Karpas-422 (cell line): Measurements from ENCODE around the gene XPO6. TPM values are rescaled to one million over a fixed set of nuclear protein-coding genes. Genes with fewer than 3 reads are reported as not detected.
"Not testable (repeated sequence)": the region's sequence is repeated elsewhere in the genome, so short reads cannot be mapped to it uniquely, and the experiment has no call there.

Experiments used
- DNase-seq: peaks from one replicate; pipeline ENCODE4 v3.0.0-alpha.2; 2015
- H2AFZ ChIP-seq: fragments of 200-600 bp; sonication (generic); 2 replicates; pipeline ENCODE4 v1.6.1; 2014; ENCODE audit warnings: antibody characterized with exemption, low read length, mixed read lengths
- H3K27ac ChIP-seq: fragments of 200-600 bp; sonication (generic); 2 replicates; pipeline ENCODE4 v1.5.1; 2014; ENCODE audit warnings: mild to moderate bottlenecking, low read length, moderate library complexity
- H3K27me3 ChIP-seq: fragments of 200-600 bp; sonication (generic); 2 replicates; pipeline ENCODE4 v1.6.1; 2014; ENCODE audit warnings: low read length, mixed read lengths
- H3K36me3 ChIP-seq: fragments of 200-600 bp; sonication (generic); 2 replicates; pipeline ENCODE4 v1.6.1; 2014; ENCODE audit warnings: low read length, mixed read lengths; ENCODE audit not compliant: insufficient read depth
- H3K4me1 ChIP-seq: fragments of 200-600 bp; sonication (generic); 2 replicates; pipeline ENCODE4 v1.6.1; 2014; ENCODE audit warnings: mild to moderate bottlenecking, low read length, mixed read lengths
- H3K4me2 ChIP-seq: fragments of 200-600 bp; sonication (generic); 2 replicates; pipeline ENCODE4 v1.6.1; 2014; ENCODE audit warnings: low read length, low read depth, mild to moderate bottlenecking; ENCODE audit not compliant: poor library complexity, severe bottlenecking
- H3K4me3 ChIP-seq: fragments of 200-600 bp; sonication (generic); 2 replicates; pipeline ENCODE4 v1.5.1; 2014; ENCODE audit warnings: mild to moderate bottlenecking, antibody characterized with exemption, low read length, mixed read lengths
- H3K79me2 ChIP-seq: fragments of 200-600 bp; sonication (generic); 2 replicates; pipeline ENCODE4 v1.6.1; 2014; ENCODE audit warnings: mild to moderate bottlenecking, low read length, mixed read lengths
- H3K9ac ChIP-seq: fragments of 200-600 bp; sonication (generic); 2 replicates; pipeline ENCODE4 v1.6.0; 2014; ENCODE audit warnings: low read length
- H3K9me2 ChIP-seq: fragments of 200-600 bp; sonication (generic), shearing (Covaris generic); replicated peaks from 2 replicates; pipeline ENCODE4 v1.6.0; 2014; ENCODE audit warnings: mild to moderate bottlenecking, low read length, moderate library complexity; ENCODE audit not compliant: insufficient read depth
- H3K9me3 ChIP-seq: fragments of 300-700, 200-600 bp; sonication (generic); 2 replicates; pipeline ENCODE4 v1.6.1; 2014; ENCODE audit warnings: low read length, mixed read lengths
- H4K20me1 ChIP-seq: fragments of 200-600 bp; sonication (generic); 2 replicates; pipeline ENCODE4 v1.6.1; 2014; ENCODE audit warnings: mild to moderate bottlenecking, antibody characterized with exemption, low read length, low read depth; ENCODE audit not compliant: insufficient read depth
- total RNA-seq: library from RNA; depleted of rRNA; stranded (reverse); fragments of >200 nt; shearing (Covaris generic); gene quantifications from 2 replicates; pipeline ENCODE4 v1.2.3, GENCODE V29; 2014; ENCODE audit warnings: low replicate concordance

Gene XPO6
- total RNA-seq, 1 experiment from 2014 or later: 136 TPM

DNA sequence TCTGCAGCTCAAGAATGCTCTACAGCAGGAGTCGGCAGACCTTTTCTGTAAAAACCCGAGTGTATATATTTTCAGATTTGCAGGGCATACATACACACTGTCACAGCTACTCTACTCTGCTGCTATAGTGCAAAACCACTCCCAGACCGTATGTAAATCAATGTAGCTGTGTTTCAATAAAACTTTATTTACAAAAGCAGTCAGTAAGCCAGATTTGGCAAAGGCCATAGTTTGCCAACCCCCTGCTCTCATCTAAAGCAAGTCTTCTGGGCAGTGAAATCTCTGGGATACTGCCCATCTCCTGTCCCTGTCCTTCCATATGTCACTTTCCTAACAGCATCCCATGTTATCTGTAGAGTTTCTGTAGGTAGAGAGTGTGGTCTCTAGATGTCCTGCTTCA is 91.0 kb downstream of the XPO6 start:
- peaks cover 73% of the 10 kb centered on the region for H3K36me3 ChIP-seq

DNA sequence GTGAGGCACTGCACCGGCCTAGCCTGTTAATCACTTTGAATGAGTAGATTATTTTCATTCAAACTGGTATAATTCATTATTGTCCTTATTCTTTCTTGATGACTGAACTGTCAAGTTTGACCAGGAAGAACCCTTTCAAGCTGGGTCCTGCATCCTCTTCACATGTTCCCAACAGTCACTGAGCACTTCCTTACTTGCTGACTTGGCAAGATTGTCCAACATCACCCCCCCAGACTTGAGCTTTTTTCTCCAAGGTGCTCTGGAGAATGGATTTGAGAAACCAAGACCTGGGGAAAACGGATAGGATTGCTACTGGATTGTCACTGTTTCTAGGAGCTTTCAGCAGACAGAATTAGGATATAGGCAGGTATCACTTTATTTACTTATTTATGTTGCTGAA is 93.1 kb downstream of the XPO6 start:
- Histone ChIP-seq H3K4me3 (no peak overlapping the region), H3K4me1 (no peaks in the 10 kb centered on the region), H3K36me3 (peaks cover 69% of the 10 kb centered on the region), H3K4me2 (no peak overlapping the region), H4K20me1 (no peaks in the 10 kb centered on the region), H3K9ac (no peak overlapping the region), H3K27ac (no peak overlapping the region), H3K27me3 (no peaks in the 10 kb centered on the region), H2AFZ (no peak overlapping the region), H3K9me3 (no peaks in the 10 kb centered on the region), H3K9me2 (no peaks in the 10 kb centered on the region), H3K79me2 (peaks cover 8% of the 10 kb centered on the region)
- DNase-seq: no peak

More for the DNA sequence above, 91.0 kb downstream of the XPO6 start:
- Histone ChIP-seq H4K20me1 (no peaks in the 10 kb centered on the region), H3K4me3 (no peak overlapping the region), H3K4me2 (no peak overlapping the region), H3K9me3 (no peaks in the 10 kb centered on the region), H3K9ac (no peak overlapping the region), H3K9me2 (no peaks in the 10 kb centered on the region), H3K4me1 (no peaks in the 10 kb centered on the region), H3K27ac (no peak overlapping the region), H2AFZ (no peak overlapping the region), H3K27me3 (no peaks in the 10 kb centered on the region), H3K79me2 (peaks cover 8% of the 10 kb centered on the region)
- no peak for DNase-seq

DNA sequence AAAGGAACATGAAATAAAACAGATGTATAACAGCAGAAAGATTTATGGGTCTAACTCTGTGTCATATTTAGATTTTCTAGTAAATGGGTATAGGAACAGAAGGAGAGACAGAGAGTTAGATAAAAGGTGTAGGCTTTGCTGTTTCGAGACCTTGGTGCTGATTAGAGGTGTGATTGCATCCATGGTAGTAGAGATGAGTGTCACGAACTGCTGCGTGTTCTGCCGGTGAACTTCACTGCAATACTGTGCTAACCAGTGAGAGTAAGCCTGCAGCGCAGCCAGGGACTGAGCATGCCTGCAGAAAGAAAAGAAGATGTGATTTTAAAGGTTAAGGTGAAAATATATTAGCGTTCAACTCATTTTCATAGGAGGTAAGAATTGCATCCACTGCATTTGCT is 94.6 kb downstream of the XPO6 start:
- Histone ChIP-seq H4K20me1 (no peaks in the 10 kb centered on the region), H2AFZ (no peak overlapping the region), H3K36me3 (peaks cover 69% of the 10 kb centered on the region), H3K9me3 (no peaks in the 10 kb centered on the region), H3K4me3 (no peak overlapping the region), H3K27ac (no peak overlapping the region), H3K9ac (no peak overlapping the region), H3K4me1 (no peaks in the 10 kb centered on the region), H3K4me2 (no peak overlapping the region), H3K9me2 (no peaks in the 10 kb centered on the region), H3K79me2 (peaks cover 6% of the 10 kb centered on the region; the same call in 1 of the 2 replicates), H3K27me3 (no peaks in the 10 kb centered on the region)
- no peak for DNase-seq

DNA sequence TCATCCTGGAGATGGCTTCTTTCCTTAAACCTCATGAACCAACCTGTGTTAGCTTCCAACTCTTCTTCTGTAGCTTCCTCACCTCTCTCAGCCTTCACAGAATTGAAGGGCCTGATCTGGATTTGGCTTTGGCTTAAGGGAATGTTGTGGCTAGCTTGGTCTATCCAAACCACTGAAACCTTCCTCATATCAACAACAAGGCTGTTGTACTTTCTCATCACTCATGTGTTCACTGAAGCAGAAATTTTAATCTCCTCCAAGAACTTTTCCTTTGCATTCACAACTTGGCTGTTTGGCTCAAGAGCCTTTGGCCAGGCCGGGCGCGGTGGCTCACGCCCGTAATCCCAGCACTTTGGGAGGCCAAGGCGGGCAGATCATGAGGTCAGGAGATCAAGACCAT is 95.9 kb downstream of the XPO6 start:
- H3K79me2 ChIP-seq, H3K4me2 ChIP-seq, H3K4me3 ChIP-seq, H3K4me1 ChIP-seq, H3K27ac ChIP-seq, H2AFZ ChIP-seq, H3K9me2 ChIP-seq, H3K9me3 ChIP-seq, DNase-seq, H4K20me1 ChIP-seq, H3K9ac ChIP-seq, H3K27me3 ChIP-seq: not testable (repeated sequence)
- peaks cover 64% of the 10 kb centered on the region for H3K36me3 ChIP-seq

DNA sequence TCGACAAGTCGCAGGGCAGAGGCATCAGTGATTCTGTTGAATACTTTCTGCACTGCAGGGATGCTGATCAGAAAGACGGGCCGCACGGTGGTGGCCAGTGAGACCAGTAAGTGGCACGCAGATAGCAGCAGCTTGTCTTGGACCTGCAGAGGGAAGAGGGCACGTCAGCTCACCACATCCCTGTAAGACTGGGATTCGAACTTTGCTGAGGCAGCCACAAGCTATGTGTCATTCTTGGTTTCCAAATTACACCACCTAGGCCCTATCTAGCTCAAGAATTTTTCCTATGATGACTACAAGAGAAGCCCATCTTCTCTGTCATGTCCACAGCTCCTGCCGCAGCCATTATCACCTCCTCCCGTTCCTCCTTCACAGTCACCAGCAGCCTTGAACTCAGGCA is 98.9 kb downstream of the XPO6 start:
- H3K4me1 ChIP-seq: no peaks in the 10 kb centered on the region
- no peak overlapping the region for H3K9ac ChIP-seq
- H3K27ac ChIP-seq: no peak overlapping the region
- peaks cover 18% of the 10 kb centered on the region for H3K79me2 ChIP-seq
- DNase-seq: no peak
- H4K20me1 ChIP-seq: peaks cover 17% of the 10 kb centered on the region
- peaks cover 76% of the 10 kb centered on the region; the same call in 1 of the 2 replicates for H3K36me3 ChIP-seq
- H3K27me3 ChIP-seq: no peaks in the 10 kb centered on the region
- no peak overlapping the region for H3K4me2 ChIP-seq
- H3K9me2 ChIP-seq: no peaks in the 10 kb centered on the region
- H2AFZ ChIP-seq: no peak overlapping the region
- H3K9me3 ChIP-seq: no peaks in the 10 kb centered on the region
- no peak overlapping the region for H3K4me3 ChIP-seq

DNA sequence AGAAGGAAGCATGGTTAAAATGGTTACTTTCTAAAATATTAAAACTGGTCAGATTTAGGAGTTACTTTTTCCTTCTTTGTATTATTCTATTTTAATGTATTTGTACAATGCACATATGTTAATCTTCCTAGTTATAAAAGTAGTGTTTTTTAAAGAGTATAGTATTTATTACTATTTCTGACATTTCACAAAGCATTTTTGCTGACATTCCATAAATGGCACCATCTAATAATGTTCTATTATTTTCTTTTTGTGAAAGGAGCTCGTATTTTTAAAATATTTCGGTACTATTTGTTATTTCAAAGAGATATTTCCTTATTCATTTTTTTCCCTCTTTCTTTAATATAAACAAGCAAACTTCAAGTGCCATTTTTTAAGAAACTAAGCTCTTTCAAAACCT is 100.8 kb downstream of the XPO6 start:
- H4K20me1 ChIP-seq: peaks cover 17% of the 10 kb centered on the region
- no peaks in the 10 kb centered on the region for H3K9me3 ChIP-seq
- H3K9ac ChIP-seq: no peak overlapping the region
- no peak overlapping the region for H3K4me2 ChIP-seq
- peaks cover 18% of the 10 kb centered on the region for H3K79me2 ChIP-seq
- H3K9me2 ChIP-seq: no peaks in the 10 kb centered on the region
- DNase-seq: no peak
- H3K4me1 ChIP-seq: no peaks in the 10 kb centered on the region
- no peak overlapping the region for H2AFZ ChIP-seq
- no peak overlapping the region for H3K27ac ChIP-seq
- no peaks in the 10 kb centered on the region for H3K27me3 ChIP-seq
- peaks cover 78% of the 10 kb centered on the region for H3K36me3 ChIP-seq
- no peak overlapping the region for H3K4me3 ChIP-seq

DNA sequence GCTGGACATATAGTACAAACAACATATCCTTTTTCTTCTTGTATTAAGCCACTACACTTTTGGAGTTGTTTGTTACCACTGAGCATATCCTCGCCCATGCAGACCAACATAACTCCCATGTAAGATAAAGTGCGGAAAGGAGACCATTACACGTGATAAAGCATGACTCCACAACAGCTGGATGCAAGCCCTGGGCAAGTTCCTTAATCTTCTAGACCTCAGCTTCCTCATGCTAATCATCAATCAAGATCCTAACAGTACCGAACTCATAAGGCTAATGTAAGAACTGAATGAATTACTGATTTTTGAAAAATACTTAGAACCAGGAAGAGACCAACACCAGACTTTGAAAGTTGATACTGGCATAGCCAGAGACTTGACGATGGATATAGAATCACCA is 101.3 kb downstream of the XPO6 start:
- H3K4me1 ChIP-seq: no peaks in the 10 kb centered on the region
- H3K79me2 ChIP-seq: peaks cover 18% of the 10 kb centered on the region
- peaks cover 79% of the 10 kb centered on the region for H3K36me3 ChIP-seq
- no peak overlapping the region for H3K27ac ChIP-seq
- no peaks in the 10 kb centered on the region for H3K27me3 ChIP-seq
- H3K9ac ChIP-seq: no peak overlapping the region
- DNase-seq: no peak
- H4K20me1 ChIP-seq: peaks cover 17% of the 10 kb centered on the region
- H3K4me2 ChIP-seq: no peak overlapping the region
- H3K9me3 ChIP-seq: no peaks in the 10 kb centered on the region
- H3K9me2 ChIP-seq: no peaks in the 10 kb centered on the region
- no peak overlapping the region for H3K4me3 ChIP-seq
- H2AFZ ChIP-seq: no peak overlapping the region

DNA sequence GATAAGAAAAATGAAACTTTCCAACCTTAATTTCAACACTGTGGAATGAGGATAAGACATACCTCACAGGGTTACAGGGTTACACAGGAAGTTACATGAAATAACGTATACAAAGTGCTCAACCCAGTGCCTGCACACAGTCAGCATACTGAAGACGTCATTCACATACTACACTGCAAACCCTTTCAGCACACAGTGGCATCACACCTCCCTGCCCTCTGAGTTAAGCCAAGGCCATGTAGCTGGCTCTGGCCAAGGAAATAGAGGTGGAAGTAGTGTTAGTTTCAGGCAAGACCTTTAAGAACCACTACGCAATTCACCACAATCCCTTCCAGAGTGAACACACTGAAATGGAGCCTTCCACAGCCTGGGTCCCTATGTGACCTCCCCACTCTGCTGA is 101.7 kb downstream of the XPO6 start:
- H3K9me2 ChIP-seq: no peaks in the 10 kb centered on the region
- no peak overlapping the region for H3K27ac ChIP-seq

More for the DNA sequence above, 101.7 kb downstream of the XPO6 start:
- no peak overlapping the region for H3K4me2 ChIP-seq
- peaks cover 17% of the 10 kb centered on the region for H4K20me1 ChIP-seq
- peaks cover 18% of the 10 kb centered on the region for H3K79me2 ChIP-seq
- H2AFZ ChIP-seq: no peak overlapping the region
- DNase-seq: no peak
- H3K36me3 ChIP-seq: peaks cover 78% of the 10 kb centered on the region
- no peak overlapping the region for H3K4me3 ChIP-seq
- H3K9ac ChIP-seq: no peak overlapping the region
- no peaks in the 10 kb centered on the region for H3K9me3 ChIP-seq
- no peaks in the 10 kb centered on the region for H3K4me1 ChIP-seq
- H3K27me3 ChIP-seq: no peaks in the 10 kb centered on the region
